Epithelial cell of proximal tubule (primary cell): ENCODE results near the gene CRYL1. TPM values are rescaled to one million over a fixed set of nuclear protein-coding genes. Genes with fewer than 3 reads are reported as not detected.

Experiments
- DNase-seq: peaks from one replicate; pipeline ENCODE4 v3.0.0-alpha.2; 2011; ENCODE audit warnings: low read depth
- H3K4me3 ChIP-seq: 2 replicates; pipeline ENCODE4 v1.5.1; 2011; ENCODE audit warnings: low read depth, mild to moderate bottlenecking, low read length
- total RNA-seq: library from RNA; depleted of rRNA; stranded (reverse); fragments of >200 nt; gene quantifications from 2 replicates; pipeline ENCODE4 v1.2.3, GENCODE V29; 2015
- TF ChIP-seq, protein P1 (sequence below): conservative IDR thresholded peaks from 2 replicates; pipeline ENCODE4 v1.5.1; 2012; ENCODE audit warnings: low read depth, mild to moderate bottlenecking, low read length

Gene CRYL1
- total RNA-seq, 1 donor from 2014 or later = 41.3 TPM

- TF ChIP-seq, protein P1, sequence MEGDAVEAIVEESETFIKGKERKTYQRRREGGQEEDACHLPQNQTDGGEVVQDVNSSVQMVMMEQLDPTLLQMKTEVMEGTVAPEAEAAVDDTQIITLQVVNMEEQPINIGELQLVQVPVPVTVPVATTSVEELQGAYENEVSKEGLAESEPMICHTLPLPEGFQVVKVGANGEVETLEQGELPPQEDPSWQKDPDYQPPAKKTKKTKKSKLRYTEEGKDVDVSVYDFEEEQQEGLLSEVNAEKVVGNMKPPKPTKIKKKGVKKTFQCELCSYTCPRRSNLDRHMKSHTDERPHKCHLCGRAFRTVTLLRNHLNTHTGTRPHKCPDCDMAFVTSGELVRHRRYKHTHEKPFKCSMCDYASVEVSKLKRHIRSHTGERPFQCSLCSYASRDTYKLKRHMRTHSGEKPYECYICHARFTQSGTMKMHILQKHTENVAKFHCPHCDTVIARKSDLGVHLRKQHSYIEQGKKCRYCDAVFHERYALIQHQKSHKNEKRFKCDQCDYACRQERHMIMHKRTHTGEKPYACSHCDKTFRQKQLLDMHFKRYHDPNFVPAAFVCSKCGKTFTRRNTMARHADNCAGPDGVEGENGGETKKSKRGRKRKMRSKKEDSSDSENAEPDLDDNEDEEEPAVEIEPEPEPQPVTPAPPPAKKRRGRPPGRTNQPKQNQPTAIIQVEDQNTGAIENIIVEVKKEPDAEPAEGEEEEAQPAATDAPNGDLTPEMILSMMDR = no peak
- H3K4me3 ChIP-seq = no peak overlapping the region
- no peak for DNase-seq
These were observed 24.5 kb downstream of the CRYL1 start for GRCh38 chr13:20501120-20501519.

DNA sequence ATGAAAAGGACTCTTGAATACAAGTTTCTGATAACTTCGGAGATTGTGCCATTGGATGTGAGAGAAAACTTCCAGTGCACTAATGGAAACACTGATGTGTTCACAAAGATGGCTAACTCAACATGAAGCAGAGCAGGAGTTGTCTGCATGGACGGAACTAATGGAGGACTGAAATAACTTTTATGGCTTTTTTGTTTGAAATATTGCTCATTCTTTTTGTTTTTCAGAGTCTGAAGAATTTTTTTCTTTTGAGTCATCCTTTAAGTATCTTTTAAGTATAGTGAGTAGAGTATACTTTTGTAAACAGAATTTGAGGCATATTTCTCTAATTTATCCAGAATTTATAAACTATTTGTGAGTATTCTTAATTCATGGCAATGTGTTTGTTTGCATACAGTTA lies 25.7 kb downstream of the CRYL1 start:
- DNase-seq = no peak
- no peak overlapping the region for H3K4me3 ChIP-seq
- TF ChIP-seq, protein P1 = no peak

DNA sequence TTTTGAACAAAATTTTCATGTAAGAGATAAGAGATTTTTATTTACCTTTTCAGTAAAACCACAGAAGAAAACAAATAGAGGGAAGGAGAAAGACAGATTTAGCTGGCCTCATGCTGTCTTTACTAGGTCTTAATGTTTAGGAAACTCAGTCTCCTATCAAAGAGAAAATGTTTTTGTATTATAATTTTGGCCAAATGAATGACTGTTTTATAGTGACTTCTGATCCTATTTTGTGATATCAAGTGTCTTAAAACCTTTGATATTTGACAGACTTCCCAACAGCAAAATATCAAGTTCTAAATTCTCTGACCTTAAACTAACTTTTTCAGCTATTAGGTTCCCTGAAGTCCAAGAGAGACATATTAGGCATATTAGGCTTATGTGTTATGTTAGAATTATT lies 27.0 kb downstream of the CRYL1 start:
- no peak for DNase-seq
- H3K4me3 ChIP-seq = no peak overlapping the region
- TF ChIP-seq, protein P1 = no peak

DNA sequence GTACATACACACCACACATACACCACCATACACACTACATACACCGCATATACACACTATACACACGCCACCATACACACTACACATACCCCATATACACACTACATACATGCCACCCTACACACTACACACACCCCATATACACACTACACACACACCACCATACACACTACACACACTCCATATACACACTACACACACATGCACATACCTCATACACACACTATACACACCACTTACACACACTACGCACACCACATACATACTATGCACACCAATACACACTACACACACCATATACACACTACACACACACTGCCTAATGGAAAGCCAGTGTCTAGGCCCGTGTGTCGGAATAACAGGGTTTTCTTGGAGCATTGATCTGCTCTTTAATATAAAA lies 27.5 kb downstream of the CRYL1 start:
- no peak for DNase-seq
- H3K4me3 ChIP-seq = no peak overlapping the region
- TF ChIP-seq, protein P1 = no peak

- no peak overlapping the region for H3K4me3 ChIP-seq
- TF ChIP-seq, protein P1 = no peak
- DNase-seq = no peak
These were observed 28.5 kb downstream of the CRYL1 start for GRCh38 chr13:20497006-20497775.

- no peak overlapping the region for H3K4me3 ChIP-seq
- TF ChIP-seq, protein P1 = peak; percentile 99
- peak; percentile 50 for DNase-seq
These were observed 30.3 kb downstream of the CRYL1 start for GRCh38 chr13:20495087-20496023.
